Transverse colon (tissue), 3 donors: Measurements from ENCODE around the gene KRAS.

Experiments used
- CTCF ChIP-seq, 5 experiments: fragments of 200-600 bp in 3 of 5; fragments of 450-650 bp in 2 of 5; sonication (generic) in 3 of 5; IDR thresholded peaks; 1 replicate in 2 of 5; 2 replicates in 3 of 5; pipeline ENCODE4 v1.5.1; 2016 to 2017; ENCODE audit warnings: antibody characterized with exemption in 5 of 5, inconsistent platforms in 3 of 5, mild to moderate bottlenecking in 2 of 5, moderate library complexity in 1 of 5
- POLR2A ChIP-seq: fragments of 450-650 bp; IDR thresholded peaks from one replicate; pipeline ENCODE4 v1.6.1; 2016; ENCODE audit warnings: antibody characterized with exemption, mild to moderate bottlenecking, moderate library complexity

GRCh38 chr12:25256005-25256404 lies 5.3 kb upstream of the KRAS start:
- TF ChIP-seq CTCF (IDR thresholded peaks at IDR 0.05) (no peak), POLR2A (no peak)
